Glutamatergic neuron (in vitro differentiated cells): ENCODE data around the gene NAP1L5. TPM values are rescaled to one million over a fixed set of nuclear protein-coding genes. Genes with fewer than 3 reads are reported as not detected.

ENCODE experiments used
- DNase-seq: peaks from one replicate; pipeline ENCODE4 v3.0.0; 2022
- H3K27ac Mint-ChIP-seq: one replicate; pipeline ENCODE4 v1.8.0; 2020; ENCODE audit warnings: mild to moderate bottlenecking, mixed read lengths, inconsistent platforms; ENCODE audit not compliant: unreplicated experiment
- H3K27me3 Mint-ChIP-seq: one replicate; pipeline ENCODE4 v1.8.0; 2020; ENCODE audit warnings: mild to moderate bottlenecking, moderate library complexity, mixed read lengths, inconsistent platforms; ENCODE audit not compliant: unreplicated experiment
- H3K36me3 Mint-ChIP-seq: one replicate; pipeline ENCODE4 v1.8.0; 2020; ENCODE audit warnings: mild to moderate bottlenecking, mixed read lengths, inconsistent platforms; ENCODE audit not compliant: unreplicated experiment
- H3K4me1 Mint-ChIP-seq: one replicate; pipeline ENCODE4 v1.8.0; 2020; ENCODE audit warnings: mild to moderate bottlenecking, low read depth, mixed read lengths, inconsistent platforms; ENCODE audit not compliant: unreplicated experiment
- H3K4me3 Mint-ChIP-seq: one replicate; pipeline ENCODE4 v1.8.0; 2020; ENCODE audit warnings: mild to moderate bottlenecking, mixed read lengths, inconsistent platforms; ENCODE audit not compliant: unreplicated experiment
- H3K9me3 Mint-ChIP-seq: one replicate; pipeline ENCODE4 v1.8.0; 2020; ENCODE audit warnings: mild to moderate bottlenecking, moderate library complexity, mixed read lengths, inconsistent platforms; ENCODE audit not compliant: unreplicated experiment
- total RNA-seq: library from RNA; stranded (reverse); fragmentation: NEBNext Ultra II Directional; extraction: Animal tissue kit (Norgen Biotek cat#: 25700); gene quantifications from one replicate; pipeline ENCODE4 v1.2.1, GENCODE V29; 2021; ENCODE audit not compliant: unreplicated experiment
- TF ChIP-seq, protein P1 (sequence below): fragments of 200-600 bp; sonication (generic); IDR thresholded peaks from one replicate; pipeline ENCODE4 v1.5.0; 2021; ENCODE audit not compliant: partially characterized antibody, unreplicated experiment

Gene NAP1L5
- total RNA-seq, 1 donor from 2014 or later, result 20.9 TPM

DNA sequence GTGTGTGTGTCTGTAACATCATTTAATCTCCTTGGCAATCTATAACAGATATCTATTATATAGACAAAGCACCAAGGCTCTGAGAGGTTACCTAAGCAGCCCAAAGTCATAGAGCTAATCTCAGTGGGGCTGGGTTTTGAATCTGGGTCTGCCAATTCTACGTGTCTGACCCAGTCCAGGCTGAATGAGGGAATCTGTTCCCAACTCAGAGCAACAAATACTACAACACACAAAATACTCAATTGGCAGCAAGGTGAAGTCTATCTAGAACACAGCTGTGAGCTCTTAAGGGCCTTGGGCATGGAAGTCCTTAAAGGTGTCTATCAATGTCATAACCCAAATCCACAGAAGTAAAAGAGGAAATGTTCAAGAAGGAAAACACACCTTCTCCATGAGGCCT, 47.5 kb upstream of the NAP1L5 start:
- H3K27me3 Mint-ChIP-seq, result no peaks in the 10 kb centered on the region

DNA sequence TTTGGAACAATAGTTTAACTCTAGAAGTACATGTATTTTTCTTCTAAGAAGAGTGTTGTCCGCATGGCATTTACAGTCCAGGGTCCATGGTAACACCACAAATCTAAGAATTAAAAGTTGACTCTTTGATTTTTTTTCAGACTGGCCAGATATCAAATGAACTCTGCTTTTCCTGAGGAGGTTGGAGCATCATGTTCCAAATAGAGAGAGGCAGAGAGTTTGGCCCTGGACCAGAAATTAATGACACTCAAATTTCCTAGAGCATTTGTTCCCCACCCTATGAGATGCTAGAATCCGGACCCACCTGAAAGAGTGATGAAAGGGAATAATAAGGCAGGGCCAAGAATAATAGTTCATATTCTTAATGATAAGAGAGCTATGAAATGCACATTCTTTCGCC, 47.0 kb upstream of the NAP1L5 start:
- H3K27ac Mint-ChIP-seq, result no peak overlapping the region
- DNase-seq, result no peak
- H3K4me3 Mint-ChIP-seq, result no peak overlapping the region
- no peaks in the 10 kb centered on the region for H3K36me3 Mint-ChIP-seq
- H3K4me1 Mint-ChIP-seq, result no peaks in the 10 kb centered on the region
- TF ChIP-seq, protein P1, sequence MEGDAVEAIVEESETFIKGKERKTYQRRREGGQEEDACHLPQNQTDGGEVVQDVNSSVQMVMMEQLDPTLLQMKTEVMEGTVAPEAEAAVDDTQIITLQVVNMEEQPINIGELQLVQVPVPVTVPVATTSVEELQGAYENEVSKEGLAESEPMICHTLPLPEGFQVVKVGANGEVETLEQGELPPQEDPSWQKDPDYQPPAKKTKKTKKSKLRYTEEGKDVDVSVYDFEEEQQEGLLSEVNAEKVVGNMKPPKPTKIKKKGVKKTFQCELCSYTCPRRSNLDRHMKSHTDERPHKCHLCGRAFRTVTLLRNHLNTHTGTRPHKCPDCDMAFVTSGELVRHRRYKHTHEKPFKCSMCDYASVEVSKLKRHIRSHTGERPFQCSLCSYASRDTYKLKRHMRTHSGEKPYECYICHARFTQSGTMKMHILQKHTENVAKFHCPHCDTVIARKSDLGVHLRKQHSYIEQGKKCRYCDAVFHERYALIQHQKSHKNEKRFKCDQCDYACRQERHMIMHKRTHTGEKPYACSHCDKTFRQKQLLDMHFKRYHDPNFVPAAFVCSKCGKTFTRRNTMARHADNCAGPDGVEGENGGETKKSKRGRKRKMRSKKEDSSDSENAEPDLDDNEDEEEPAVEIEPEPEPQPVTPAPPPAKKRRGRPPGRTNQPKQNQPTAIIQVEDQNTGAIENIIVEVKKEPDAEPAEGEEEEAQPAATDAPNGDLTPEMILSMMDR, result no peak
- no peaks in the 10 kb centered on the region for H3K27me3 Mint-ChIP-seq
- H3K9me3 Mint-ChIP-seq, result no peaks in the 10 kb centered on the region

More for the DNA sequence above, 47.5 kb upstream of the NAP1L5 start:
- DNase-seq, result no peak
- no peak overlapping the region for H3K4me3 Mint-ChIP-seq
- no peak overlapping the region for H3K27ac Mint-ChIP-seq
- TF ChIP-seq, protein P1, result no peak
- no peaks in the 10 kb centered on the region for H3K9me3 Mint-ChIP-seq
- H3K36me3 Mint-ChIP-seq, result peaks cover 1% of the 10 kb centered on the region
- no peaks in the 10 kb centered on the region for H3K4me1 Mint-ChIP-seq

DNA sequence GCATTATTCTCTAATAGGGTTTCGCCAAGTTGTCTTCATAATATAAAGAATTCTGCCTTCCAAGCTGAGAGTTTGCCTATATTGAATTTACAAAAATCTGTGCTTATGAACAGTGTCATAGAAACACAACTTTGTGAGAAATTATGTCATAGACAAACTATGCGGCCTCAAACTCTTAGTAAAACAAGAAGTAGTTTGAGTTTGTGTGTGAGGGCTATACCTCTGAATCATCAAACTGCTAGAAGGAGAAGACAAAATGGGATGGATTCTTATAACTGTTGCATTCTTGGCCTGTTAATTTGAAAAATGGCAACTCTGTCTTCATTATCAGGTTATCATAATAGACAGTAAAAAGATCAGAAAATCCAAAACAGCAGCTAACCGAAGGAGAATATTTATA, 46.1 kb upstream of the NAP1L5 start:
- H3K27ac Mint-ChIP-seq, result no peak overlapping the region
- no peaks in the 10 kb centered on the region for H3K4me1 Mint-ChIP-seq
- no peak overlapping the region for H3K4me3 Mint-ChIP-seq
- H3K36me3 Mint-ChIP-seq, result no peaks in the 10 kb centered on the region
- no peak for DNase-seq
- H3K27me3 Mint-ChIP-seq, result no peaks in the 10 kb centered on the region
- no peaks in the 10 kb centered on the region for H3K9me3 Mint-ChIP-seq
- TF ChIP-seq, protein P1, result no peak

DNA sequence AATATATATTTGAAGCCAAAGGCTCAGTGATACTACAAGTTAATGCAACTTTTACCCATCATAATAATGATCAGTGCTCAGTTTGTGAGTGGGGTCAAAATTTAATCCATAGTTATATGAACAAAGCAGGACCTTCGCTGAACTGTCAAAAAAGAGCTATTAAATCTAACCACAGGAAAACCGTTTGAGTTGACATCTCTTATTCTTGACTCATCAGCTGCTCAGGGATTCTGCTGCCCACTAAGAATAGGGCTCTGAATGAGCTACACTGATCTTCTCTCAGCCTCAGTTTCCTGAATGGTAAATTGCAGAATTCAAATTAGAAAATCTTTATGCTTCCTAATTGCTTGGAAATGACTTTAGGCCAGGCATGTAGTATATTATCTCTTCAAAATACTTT, 44.9 kb upstream of the NAP1L5 start:
- H3K27me3 Mint-ChIP-seq, result no peaks in the 10 kb centered on the region
- H3K27ac Mint-ChIP-seq, result no peak overlapping the region
- no peak for DNase-seq
- no peak overlapping the region for H3K4me3 Mint-ChIP-seq
- H3K4me1 Mint-ChIP-seq, result peaks cover 3% of the 10 kb centered on the region
- H3K9me3 Mint-ChIP-seq, result no peaks in the 10 kb centered on the region
- TF ChIP-seq, protein P1, result no peak
- H3K36me3 Mint-ChIP-seq, result no peaks in the 10 kb centered on the region

DNA sequence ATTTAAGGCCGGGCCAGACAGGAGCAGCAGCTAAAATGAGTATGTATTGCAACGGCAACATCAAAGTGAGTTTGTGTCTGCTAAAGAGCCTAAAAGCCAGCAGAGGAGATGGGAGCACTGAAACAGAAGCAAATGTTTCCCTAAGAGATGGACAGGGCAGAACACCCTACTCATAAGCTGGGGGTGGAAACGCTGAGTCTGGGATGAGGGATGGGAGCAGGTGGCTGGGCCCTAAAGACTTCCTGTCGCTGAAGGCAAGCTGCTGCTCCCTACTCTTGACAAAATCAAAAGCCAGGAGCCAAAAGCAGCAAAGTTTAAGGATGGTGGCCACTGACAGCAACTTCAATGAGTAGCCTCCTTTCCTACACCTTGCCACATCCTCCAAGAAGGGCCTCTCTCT, 40.6 kb upstream of the NAP1L5 start:
- no peaks in the 10 kb centered on the region for H3K36me3 Mint-ChIP-seq
- no peak overlapping the region for H3K4me3 Mint-ChIP-seq
- no peak for DNase-seq
- H3K4me1 Mint-ChIP-seq, result peaks cover 8% of the 10 kb centered on the region
- TF ChIP-seq, protein P1, result no peak
- H3K9me3 Mint-ChIP-seq, result peaks cover 2% of the 10 kb centered on the region
- no peaks in the 10 kb centered on the region for H3K27me3 Mint-ChIP-seq
- H3K27ac Mint-ChIP-seq, result no peak overlapping the region
